Activated B cell treated with CpG ODN at 0.5 μM for 24 hours (primary cell): ENCODE results near the gene RIN3. TPM values are rescaled to one million over a fixed set of nuclear protein-coding genes. Genes with fewer than 3 reads are reported as not detected.
A peak's percentile ranks its signal among the peaks of the same experiment; 100 is the strongest.

Experiments
- ATAC-seq: fragments of 200-7000 bp; cut with Tn5 transposase; one replicate; pipeline ENCODE4 v1.10.0; 2021; ENCODE audit warnings: low read depth, mild to moderate bottlenecking, moderate library complexity
- CTCF ChIA-PET: fragments of 350-600 bp; sonication (Branson Sonifier 250); formaldehyde crosslinking; loops from one replicate; lab custom pipeline; 2021; ENCODE audit warnings: antibody characterized with exemption; lab: Charles Lee
- POLR2A ChIA-PET: fragments of 350-600 bp; sonication (Branson Sonifier 250); formaldehyde crosslinking; loops from one replicate; lab custom pipeline; 2021; ENCODE audit warnings: antibody characterized with exemption; lab: Charles Lee
- DNase-seq: peaks from one replicate; pipeline ENCODE4 v3.0.0; 2022
- H3K27ac Mint-ChIP-seq: one replicate; pipeline ENCODE4 v1.8.0; 2020; ENCODE audit warnings: mixed read lengths
- H3K27me3 Mint-ChIP-seq: one replicate; pipeline ENCODE4 v1.8.0; 2021; ENCODE audit warnings: mixed read lengths
- H3K36me3 Mint-ChIP-seq: one replicate; pipeline ENCODE4 v1.8.0; 2021; ENCODE audit warnings: low read depth, mixed read lengths
- H3K4me1 Mint-ChIP-seq: one replicate; pipeline ENCODE4 v1.8.0; 2021; ENCODE audit warnings: mixed read lengths
- H3K4me3 Mint-ChIP-seq: one replicate; pipeline ENCODE4 v1.8.0; 2020; ENCODE audit warnings: mild to moderate bottlenecking, mixed read lengths
- H3K9me3 Mint-ChIP-seq: one replicate; pipeline ENCODE4 v1.8.0; 2020; ENCODE audit warnings: mixed read lengths
- CTCF ChIP-seq: fragments of 200-600 bp; IDR thresholded peaks from one replicate; pipeline ENCODE4 v1.8.0; 2022; ENCODE audit warnings: antibody characterized with exemption, mild to moderate bottlenecking
- intact Hi-C: fragments of 100-400 bp; cut with micrococcal nuclease; formaldehyde crosslinking; loops from one replicate; pipeline ENCODE4 v1.15.1; 2024
- total RNA-seq: library from RNA; stranded (reverse); gene quantifications from 2 replicates; pipeline ENCODE4 v1.2.3, GENCODE V29; 2022

Gene RIN3
- total RNA-seq, 1 donor from 2014 or later, result 62.6 TPM

GRCh38 chr14:92647797-92648279 lies 134.3 kb downstream of the RIN3 start:
- Mint-ChIP-seq H3K9me3 (no peaks in the 10 kb centered on the region), H3K27me3 (no peaks in the 10 kb centered on the region), H3K36me3 (peaks cover 29% of the 10 kb centered on the region), H3K4me3 (no peak overlapping the region), H3K4me1 (peaks cover 54% of the 10 kb centered on the region), H3K27ac (peak overlapping the region; percentile 67)
- DNase-seq (no peak), ATAC-seq (no peak)
- ChIA-PET POLR2A (interaction anchor here (0.7 to 1.1 kb wide), 4 partner anchors 9 to 32 kb away, joined by 3 to 6 read pairs (median 5); no protein-coding TSS in a partner anchor), CTCF (interaction anchor here (1.1 to 1.2 kb wide), 2 partner anchors 34 to 35 kb away, joined by 4 to 5 read pairs; no protein-coding TSS in a partner anchor)
- no peak for TF ChIP-seq CTCF
- intact Hi-C loops, result no loop called here

- POLR2A ChIA-PET, result interaction anchor here (6.1 kb wide), 1 partner anchor 34 kb away, joined by 135 read pairs; no protein-coding TSS in a partner anchor
- peaks cover 62% of the 10 kb centered on the region for H3K4me1 Mint-ChIP-seq
- CTCF ChIA-PET, result interaction anchor here (1.1 to 3.3 kb wide), 2 partner anchors 33 to 59 kb away, joined by 4 to 13 read pairs; no protein-coding TSS in a partner anchor
- peak overlapping the region; percentile 74 for H3K27ac Mint-ChIP-seq
- H3K27me3 Mint-ChIP-seq, result no peaks in the 10 kb centered on the region
- intact Hi-C loops, result no loop called here
- ATAC-seq (no peak), DNase-seq (no peak)
- no peak overlapping the region for H3K4me3 Mint-ChIP-seq
- no peaks in the 10 kb centered on the region for H3K9me3 Mint-ChIP-seq
- no peak for TF ChIP-seq CTCF
- H3K36me3 Mint-ChIP-seq, result peaks cover 32% of the 10 kb centered on the region
Observed at GRCh38 chr14:92649066-92649465, 135.5 kb downstream of the RIN3 start.

DNA sequence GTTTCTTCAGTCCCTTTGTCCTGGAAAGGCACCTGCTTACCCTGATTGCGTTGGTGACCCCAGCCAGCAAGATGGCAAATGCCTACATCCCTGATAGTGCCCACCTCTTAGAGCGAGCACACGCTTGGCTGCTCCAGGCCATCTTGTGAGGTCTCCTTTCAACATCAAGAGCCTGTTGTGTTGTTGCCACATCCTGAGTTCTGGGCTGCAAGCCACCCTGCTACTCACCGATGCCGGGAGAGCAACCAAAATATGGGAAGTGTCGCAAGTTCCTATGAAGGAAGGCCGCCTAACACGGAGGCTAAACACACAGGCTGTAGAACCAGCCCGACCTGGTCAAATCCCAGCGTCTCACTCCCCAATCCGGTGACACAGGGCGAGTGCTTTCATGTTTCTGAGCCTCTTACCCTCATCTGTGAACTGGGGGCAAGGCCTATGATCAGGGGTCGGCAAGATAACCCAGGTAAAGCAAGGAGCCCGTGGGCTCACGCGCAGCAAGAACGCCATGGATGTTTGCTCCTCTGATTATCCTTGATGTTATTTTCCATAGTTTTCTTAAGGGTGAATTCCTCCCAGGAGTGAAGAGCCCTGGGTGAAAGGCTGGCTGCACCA lies 136.5 kb downstream of the RIN3 start:
- intact Hi-C loops, result loop anchor here (2.0 kb wide), 1 partner anchor 61 kb away; no protein-coding TSS in a partner anchor
- CTCF ChIA-PET, result interaction anchor here (0.9 to 4.3 kb wide), 4 partner anchors 26 to 98 kb away, joined by 3 to 38 read pairs (median 10); partner anchors contain the start of gene LGMN

GRCh38 chr14:92650581-92651105 lies 137.1 kb downstream of the RIN3 start:
- H3K36me3 Mint-ChIP-seq, result peaks cover 30% of the 10 kb centered on the region
- peak overlapping the region; percentile 95 for H3K27ac Mint-ChIP-seq
- no peak for TF ChIP-seq CTCF
- no peaks in the 10 kb centered on the region for H3K27me3 Mint-ChIP-seq
- H3K9me3 Mint-ChIP-seq, result no peaks in the 10 kb centered on the region
- DNase-seq (no peak), ATAC-seq (peak; percentile 21)
- POLR2A ChIA-PET, result interaction anchor here (0.6 to 6.1 kb wide), 19 partner anchors 10 to 611 kb away, joined by 3 to 144 read pairs (median 5); partner anchors contain the start of genes ATXN3, CPSF2, NDUFB1 and RIN3
- intact Hi-C loops, result loop anchor here (1.0 to 2.0 kb wide), 7 partner anchors 9 to 99 kb away; no protein-coding TSS in a partner anchor
- H3K4me1 Mint-ChIP-seq, result peaks cover 75% of the 10 kb centered on the region
- peak overlapping the region; percentile 98 for H3K4me3 Mint-ChIP-seq
- CTCF ChIA-PET, result interaction anchor here (0.7 to 4.3 kb wide), 7 partner anchors 26 to 529 kb away, joined by 3 to 38 read pairs (median 3); partner anchors contain the start of genes CPSF2, LGMN and NDUFB1

More for the DNA sequence above, 136.5 kb downstream of the RIN3 start:
- TF ChIP-seq CTCF, result no peak
- peaks cover 69% of the 10 kb centered on the region for H3K4me1 Mint-ChIP-seq
- no peak overlapping the region for H3K4me3 Mint-ChIP-seq
- peak overlapping the region; percentile 95 for H3K27ac Mint-ChIP-seq
- POLR2A ChIA-PET, result interaction anchor here (0.9 to 6.1 kb wide), 10 partner anchors 9 to 544 kb away, joined by 3 to 144 read pairs (median 4); partner anchors contain the start of gene ATXN3
- no peaks in the 10 kb centered on the region for H3K9me3 Mint-ChIP-seq
- H3K27me3 Mint-ChIP-seq, result no peaks in the 10 kb centered on the region
- H3K36me3 Mint-ChIP-seq, result peaks cover 29% of the 10 kb centered on the region
- ATAC-seq (no peak), DNase-seq (no peak)
